GM23338 (cell line): ENCODE measurements around the gene FZD4. TPM values are rescaled to one million over a fixed set of nuclear protein-coding genes. Genes with fewer than 3 reads are reported as not detected.

Experiments
- ATAC-seq: fragments of 200-7000 bp; cut with Tn5 transposase; 3 replicates; pipeline ENCODE4 v1.9.1; 2020
- DNase-seq: peaks from one replicate; pipeline ENCODE4 v3.0.0-alpha.2; 2015; ENCODE audit warnings: low spot score
- H2AFZ ChIP-seq: fragments of 200-600 bp; sonication (generic); 2 replicates; pipeline ENCODE4 v1.8.0; 2016; ENCODE audit warnings: antibody characterized with exemption, mild to moderate bottlenecking, moderate library complexity
- H3F3A ChIP-seq: fragments of 200-600 bp; sonication (generic); replicated peaks from 2 replicates; pipeline ENCODE4 v1.8.0; 2017; ENCODE audit warnings: antibody characterized with exemption, mixed run types, low read depth
- H3K27ac ChIP-seq: fragments of 200-600 bp; sonication (generic); 2 replicates; pipeline ENCODE4 v1.6.1; 2016; ENCODE audit warnings: low read depth
- H3K27me3 ChIP-seq: fragments of 200-600 bp; sonication (generic); 2 replicates; pipeline ENCODE4 v1.8.0; 2016; ENCODE audit warnings: mild to moderate bottlenecking, mixed run types, moderate library complexity; ENCODE audit not compliant: insufficient read depth
- H3K36me3 ChIP-seq: fragments of 200-600 bp; sonication (generic); 2 replicates; pipeline ENCODE4 v1.8.0; 2016; ENCODE audit warnings: mild to moderate bottlenecking; ENCODE audit not compliant: insufficient read depth
- H3K4me1 ChIP-seq: fragments of 200-600 bp; sonication (generic); 2 replicates; pipeline ENCODE4 v1.8.0; 2016; ENCODE audit warnings: mild to moderate bottlenecking, moderate library complexity; ENCODE audit not compliant: insufficient read depth
- H3K4me2 ChIP-seq: fragments of 200-600 bp; sonication (generic); 2 replicates; pipeline ENCODE4 v1.7.1; 2017; ENCODE audit warnings: mixed run types
- H3K4me3 ChIP-seq: fragments of 200-600 bp; sonication (generic); 2 replicates; pipeline ENCODE4 v1.6.1; 2016; ENCODE audit warnings: mixed run types
- H3K79me2 ChIP-seq: fragments of 200-600 bp; sonication (generic); replicated peaks from 2 replicates; pipeline ENCODE4 v1.8.0; 2017; ENCODE audit warnings: mild to moderate bottlenecking; ENCODE audit not compliant: insufficient read depth
- H3K9me2 ChIP-seq: fragments of 200-600 bp; sonication (generic); 2 replicates; pipeline ENCODE4 v1.8.0; 2017; ENCODE audit not compliant: insufficient read depth
- H4K20me1 ChIP-seq: fragments of 200-600 bp; sonication (generic); replicated peaks from 2 replicates; pipeline ENCODE4 v1.8.0; 2017; ENCODE audit warnings: mild to moderate bottlenecking; ENCODE audit not compliant: insufficient read depth
- H3K27ac Mint-ChIP-seq: 2 replicates; pipeline ENCODE4 v1.8.0; 2020; ENCODE audit warnings: inconsistent platforms, mild to moderate bottlenecking, moderate library complexity, mixed read lengths
- H3K27me3 Mint-ChIP-seq: 3 replicates; pipeline ENCODE4 v1.8.0; 2022; ENCODE audit warnings: low read depth, mild to moderate bottlenecking, moderate library complexity, mixed read lengths, inconsistent platforms; ENCODE audit not compliant: insufficient read depth, poor library complexity
- H3K36me3 Mint-ChIP-seq: 3 replicates; pipeline ENCODE4 v1.8.0; 2021; ENCODE audit warnings: low read depth, mild to moderate bottlenecking, inconsistent platforms, moderate library complexity, mixed read lengths
- H3K4me1 Mint-ChIP-seq: 3 replicates; pipeline ENCODE4 v1.8.0; 2020; ENCODE audit warnings: mild to moderate bottlenecking, inconsistent platforms, mixed read lengths
- H3K4me3 Mint-ChIP-seq: 3 replicates; pipeline ENCODE4 v1.8.0; 2021; ENCODE audit warnings: moderate library complexity, mild to moderate bottlenecking, inconsistent platforms, mixed read lengths
- H3K9me3 Mint-ChIP-seq: 3 replicates; pipeline ENCODE4 v1.8.0; 2020; ENCODE audit warnings: moderate library complexity, mild to moderate bottlenecking, inconsistent platforms, mixed read lengths
- CREB1 ChIP-seq: fragments of 250-450 bp; sonication (Bioruptor Pico); IDR thresholded peaks from 2 replicates; pipeline ENCODE4 v1.5.0; 2020; ENCODE audit warnings: low read depth, mild to moderate bottlenecking, moderate library complexity
- CTCF ChIP-seq, 2 experiments: fragments of 200-600 bp in 1 of 2; sonication (generic) in 1 of 2; conservative IDR thresholded peaks; 2 replicates each; pipeline versions ENCODE4 v1.5.1 to v1.6.1; 2016 to 2017; ENCODE audit warnings: antibody characterized with exemption in 2 of 2, low read depth in 2 of 2, mild to moderate bottlenecking in 2 of 2, moderate library complexity in 1 of 2
- ETS1 ChIP-seq: IDR thresholded peaks from 2 replicates; pipeline ENCODE4 v1.6.1; 2016; ENCODE audit warnings: antibody characterized with exemption
- EZH2 ChIP-seq: fragments of 200-600 bp; sonication (generic); IDR thresholded peaks from one replicate; pipeline ENCODE4 v1.8.0; 2017; ENCODE audit warnings: antibody characterized with exemption, mild to moderate bottlenecking, low read depth; ENCODE audit not compliant: unreplicated experiment
- EZH2phosphoT487 ChIP-seq: fragments of 200-600 bp; sonication (generic); IDR thresholded peaks from one replicate; pipeline ENCODE4 v1.8.1; 2018; ENCODE audit warnings: antibody characterized with exemption; ENCODE audit not compliant: unreplicated experiment
- JUNB ChIP-seq: IDR thresholded peaks from one replicate; pipeline ENCODE4 v1.6.1; 2016; ENCODE audit warnings: antibody characterized with exemption; ENCODE audit not compliant: unreplicated experiment
- NANOG ChIP-seq: IDR thresholded peaks from 2 replicates; pipeline ENCODE4 v1.6.1; 2016; ENCODE audit warnings: antibody characterized with exemption, borderline replicate concordance
- POLR2AphosphoS5 ChIP-seq: IDR thresholded peaks from 2 replicates; pipeline ENCODE4 v1.6.1; 2016; ENCODE audit warnings: antibody characterized with exemption, low read depth
- ZNF114 ChIP-seq: fragments of 250-450 bp; sonication (Bioruptor Pico); IDR thresholded peaks from 2 replicates; pipeline ENCODE4 v1.5.0; 2020; ENCODE audit warnings: mild to moderate bottlenecking, moderate library complexity
- ZNF331 ChIP-seq: fragments of 250-450 bp; sonication (Bioruptor Pico); IDR thresholded peaks from 2 replicates; pipeline ENCODE4 v1.5.0; 2020; ENCODE audit warnings: low read depth, mild to moderate bottlenecking, moderate library complexity
- ZNF462 ChIP-seq: fragments of 250-450 bp; sonication (Bioruptor Pico); IDR thresholded peaks from 2 replicates; pipeline ENCODE4 v1.5.0; 2020; ENCODE audit warnings: mild to moderate bottlenecking, moderate library complexity
- polyA plus RNA-seq: library from polyadenylated mRNA; unstranded; fragments of >200 nt; fragmentation: Nextera tagmentation; extraction: Ambion mirVana; gene quantifications from 2 replicates; pipeline ENCODE4 v1.2.1, GENCODE V29; 2016
- total RNA-seq: library from RNA; depleted of rRNA; stranded (reverse); fragments of >200 nt; shearing (Covaris generic); gene quantifications from 2 replicates; pipeline ENCODE4 v1.2.3, GENCODE V29; 2014

FZD4 gene
- total and polyA plus RNA-seq, 2 experiments from 2014 or later: 1.4 to 8.9 TPM

GRCh38 chr11:86934582-86934900, 20.7 kb downstream of the FZD4 start:
- Mint-ChIP-seq H3K27ac (no peak overlapping the region; the same call in 1 of the 2 replicates), H3K36me3 (no peaks in the 10 kb centered on the region), H3K9me3 (no peaks in the 10 kb centered on the region; the same call in 2 of the 3 replicates), H3K27me3 (peaks cover 3% of the 10 kb centered on the region), H3K4me1 (peaks cover 35% of the 10 kb centered on the region), H3K4me3 (no peak overlapping the region)
- Histone ChIP-seq H3K4me2 (no peak overlapping the region), H3K79me2 (no peaks in the 10 kb centered on the region), H3K4me3 (no peak overlapping the region), H3K36me3 (no peaks in the 10 kb centered on the region), H3K27me3 (no peaks in the 10 kb centered on the region), H3F3A (no peaks in the 10 kb centered on the region), H3K27ac (no peak overlapping the region), H2AFZ (no peak overlapping the region), H3K4me1 (peaks cover 24% of the 10 kb centered on the region), H3K9me2 (no peaks in the 10 kb centered on the region), H4K20me1 (no peaks in the 10 kb centered on the region)
- ATAC-seq (no peak), DNase-seq (no peak)
- TF ChIP-seq ETS1 (no peak), ZNF331 (no peak), EZH2phosphoT487 (no peak), JUNB (no peak)

GRCh38 chr11:86933891-86934581, 21.2 kb downstream of the FZD4 start:
- no peaks in the 10 kb centered on the region for H4K20me1 ChIP-seq
- Mint-ChIP-seq H3K4me3 (no peak overlapping the region), H3K27me3 (peaks cover 3% of the 10 kb centered on the region), H3K36me3 (no peaks in the 10 kb centered on the region), H3K27ac (no peak overlapping the region; the same call in 1 of the 2 replicates), H3K9me3 (no peaks in the 10 kb centered on the region; the same call in 2 of the 3 replicates), H3K4me1 (peaks cover 34% of the 10 kb centered on the region)
- no peak overlapping the region for H3K4me3 ChIP-seq
- H3K79me2 ChIP-seq: no peaks in the 10 kb centered on the region
- peak; percentile 40; the same call in 1 of the 3 replicates for ATAC-seq
- no peaks in the 10 kb centered on the region for H3K36me3 ChIP-seq
- H3K4me1 ChIP-seq: peaks cover 21% of the 10 kb centered on the region
- DNase-seq: no peak
- no peaks in the 10 kb centered on the region for H3K9me2 ChIP-seq
- no peak overlapping the region for H3K27ac ChIP-seq
- H3F3A ChIP-seq: no peaks in the 10 kb centered on the region
- no peak overlapping the region for H2AFZ ChIP-seq
- H3K4me2 ChIP-seq: peak overlapping the region; percentile 44; the same call in 1 of the 2 replicates
- H3K27me3 ChIP-seq: no peaks in the 10 kb centered on the region
- TF ChIP-seq JUNB (no peak), ZNF462 (no peak), EZH2 (no peak), EZH2phosphoT487 (no peak), ZNF331 (no peak), ZNF114 (CRISPR knock-in tag) (no peak), NANOG (no peak), CTCF (conservative IDR thresholded peaks at IDR 0.05; ENCODE audit: low read depth in 2 of 2) (no peak), ETS1 (no peak), POLR2AphosphoS5 (no peak), CREB1 (no peak)
